HG03442 (cell line): Measurements from ENCODE around the gene PIK3CA.
"Not testable (repeated sequence)": the region's sequence is repeated elsewhere in the genome, so short reads cannot be mapped to it uniquely, and the experiment has no call there.

Experiments
- ATAC-seq: cut with Tn5 transposase; IDR thresholded peaks from one replicate; pipeline ENCODE4 v1.9.1; 2021; ENCODE audit warnings: mild to moderate bottlenecking, moderate library complexity; ENCODE audit not compliant: unreplicated experiment

The PIK3CA gene

GRCh38 chr3:179194931-179195330 lies 46.8 kb downstream of the PIK3CA start:
- ATAC-seq: no peak

- ATAC-seq: peak; percentile 67
These were observed 47.9 kb downstream of the PIK3CA start for GRCh38 chr3:179196098-179196497.

- ATAC-seq: no peak
These were observed 48.5 kb downstream of the PIK3CA start for GRCh38 chr3:179196700-179197099.

GRCh38 chr3:179200790-179201189 lies 52.6 kb downstream of the PIK3CA start:
- ATAC-seq: no peak

- not testable (repeated sequence) for ATAC-seq
These were observed 67.4 kb downstream of the PIK3CA start for GRCh38 chr3:179215550-179215949.

- not testable (repeated sequence) for ATAC-seq
These were observed 70.1 kb downstream of the PIK3CA start for GRCh38 chr3:179218213-179218612.

- ATAC-seq: no peak
These were observed 75.4 kb downstream of the PIK3CA start for GRCh38 chr3:179223548-179223947.

- no peak for ATAC-seq
These were observed 76.4 kb downstream of the PIK3CA start for GRCh38 chr3:179224584-179224983.

- ATAC-seq: no peak
These were observed 79.2 kb downstream of the PIK3CA start for GRCh38 chr3:179227349-179227748.

GRCh38 chr3:179229177-179229576 lies 81.0 kb downstream of the PIK3CA start:
- ATAC-seq: no peak

GRCh38 chr3:179233043-179233442 lies 84.9 kb downstream of the PIK3CA start:
- ATAC-seq: no peak

- no peak for ATAC-seq
These were observed 86.0 kb downstream of the PIK3CA start for GRCh38 chr3:179234199-179234598.

GRCh38 chr3:179236669-179237301 lies 88.6 kb downstream of the PIK3CA start:
- ATAC-seq: peak; percentile 88

GRCh38 chr3:179240299-179240698 lies 92.1 kb downstream of the PIK3CA start:
- not testable (repeated sequence) for ATAC-seq

GRCh38 chr3:179242859-179243258 lies 94.7 kb downstream of the PIK3CA start:
- not testable (repeated sequence) for ATAC-seq

GRCh38 chr3:179244878-179245277 lies 96.7 kb downstream of the PIK3CA start:
- no peak for ATAC-seq

GRCh38 chr3:179247289-179248015 lies 99.3 kb downstream of the PIK3CA start:
- no peak for ATAC-seq

GRCh38 chr3:179250803-179251476 lies 102.8 kb downstream of the PIK3CA start, which contains the start of gene KCNMB3:
KCNMB3 (minus strand) TSS chr3:179251114; CDS start chr3:179250990, 124 bp downstream.
- ATAC-seq: no peak

GRCh38 chr3:179256813-179257212 lies 108.7 kb downstream of the PIK3CA start:
- no peak for ATAC-seq

- not testable (repeated sequence) for ATAC-seq
These were observed 109.6 kb downstream of the PIK3CA start for GRCh38 chr3:179257742-179258141.

GRCh38 chr3:179258820-179259219 lies 110.7 kb downstream of the PIK3CA start:
- no peak for ATAC-seq
